HG03135 (cell line): ENCODE measurements around the gene SEMA5B.

Experiments
- ATAC-seq: cut with Tn5 transposase; IDR thresholded peaks from one replicate; pipeline ENCODE4 v1.9.1; 2021; ENCODE audit warnings: mild to moderate bottlenecking, moderate library complexity; ENCODE audit not compliant: unreplicated experiment

SEMA5B gene

DNA sequence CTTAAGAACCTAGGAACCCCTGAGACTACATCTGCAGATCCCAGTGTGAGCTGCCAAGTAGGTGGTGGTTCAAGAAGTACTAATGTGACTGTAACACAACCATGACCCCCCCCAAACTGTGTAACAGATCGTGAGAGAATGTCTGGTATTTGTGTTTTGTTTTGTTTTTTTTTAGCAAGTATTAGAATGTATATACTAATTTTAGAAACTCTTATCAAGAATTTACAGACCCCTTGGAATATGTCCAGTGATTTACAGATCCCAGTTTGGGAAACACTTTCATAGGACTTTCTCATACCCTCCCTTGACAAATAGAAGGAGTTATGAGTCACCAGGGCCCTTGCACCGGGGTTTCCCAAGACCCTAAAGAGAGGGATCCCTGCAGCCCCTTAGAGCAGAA is 79.8 kb downstream of the SEMA5B start:
- ATAC-seq: no peak

GRCh38 chr3:122947196-122947595 is 80.4 kb downstream of the SEMA5B start:
- no peak for ATAC-seq

- no peak for ATAC-seq
These were observed 81.4 kb downstream of the SEMA5B start for GRCh38 chr3:122946185-122946584.

DNA sequence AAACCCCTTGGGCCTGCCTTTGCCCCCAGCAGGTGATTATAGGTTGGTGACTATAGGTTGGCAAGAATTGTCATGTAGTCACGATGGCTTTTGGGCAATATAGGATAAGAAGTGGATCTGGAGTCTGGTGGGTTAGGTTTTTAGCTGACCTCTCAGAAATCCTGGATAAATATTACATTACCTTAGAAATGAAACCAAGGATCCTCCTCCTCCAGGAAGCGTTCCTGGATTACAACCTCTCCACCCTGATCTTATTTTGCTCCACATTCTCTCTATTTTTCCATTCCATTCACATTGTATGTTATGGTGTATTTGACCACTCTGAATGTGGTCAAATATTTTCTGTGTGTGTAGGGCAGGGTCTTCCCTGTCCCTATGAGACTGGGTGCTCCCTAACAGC is 82.3 kb downstream of the SEMA5B start:
- no peak for ATAC-seq

DNA sequence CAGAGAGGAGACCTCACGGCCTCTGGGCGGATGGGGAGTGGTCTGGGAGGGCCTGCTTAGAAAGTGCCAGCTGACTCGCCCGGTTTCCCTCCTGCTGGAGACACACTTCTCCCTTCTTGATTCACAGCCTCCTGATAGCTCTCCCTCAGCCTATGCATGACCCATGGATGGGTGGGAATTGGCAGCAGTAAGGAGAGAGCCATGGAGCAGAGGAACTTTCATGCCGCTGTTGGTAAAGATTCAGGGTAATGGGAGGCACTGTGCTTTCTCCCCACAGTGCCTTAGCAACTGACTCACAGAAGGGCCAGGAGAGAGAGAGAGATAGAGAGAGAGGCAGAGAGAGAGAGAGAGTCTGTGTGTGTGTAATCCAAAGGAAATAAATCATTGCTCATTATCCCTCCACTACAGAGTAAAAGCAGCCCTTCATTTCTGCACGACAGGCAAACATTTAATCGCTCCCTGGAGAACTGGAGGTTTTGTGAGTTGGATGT is 82.8 kb downstream of the SEMA5B start:
- no peak for ATAC-seq

- ATAC-seq: no peak
These were observed 83.8 kb downstream of the SEMA5B start for GRCh38 chr3:122943828-122944190.

GRCh38 chr3:122942937-122943827 is 84.4 kb downstream of the SEMA5B start:
- no peak for ATAC-seq

DNA sequence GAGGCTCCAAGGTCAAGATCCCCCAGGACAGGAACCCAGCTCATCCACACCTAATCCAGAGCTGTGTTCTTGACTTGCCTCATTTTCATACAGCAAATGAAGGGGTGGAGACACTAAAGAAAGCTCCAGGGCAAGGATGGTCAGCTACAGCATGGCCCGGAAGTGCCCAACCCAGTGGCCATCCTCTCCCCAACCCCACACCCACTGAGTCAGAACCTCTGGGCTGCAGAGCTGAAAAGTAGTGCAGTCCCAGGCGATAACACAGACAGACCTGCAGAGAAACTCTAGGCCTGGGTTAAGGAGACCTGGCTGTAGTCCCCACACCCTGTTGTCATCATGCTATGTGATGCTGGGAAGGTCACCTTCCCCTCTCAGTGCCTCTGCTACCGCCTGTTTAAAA is 85.3 kb downstream of the SEMA5B start:
- ATAC-seq: no peak

GRCh38 chr3:122941228-122942206 is 86.0 kb downstream of the SEMA5B start:
- no peak for ATAC-seq

DNA sequence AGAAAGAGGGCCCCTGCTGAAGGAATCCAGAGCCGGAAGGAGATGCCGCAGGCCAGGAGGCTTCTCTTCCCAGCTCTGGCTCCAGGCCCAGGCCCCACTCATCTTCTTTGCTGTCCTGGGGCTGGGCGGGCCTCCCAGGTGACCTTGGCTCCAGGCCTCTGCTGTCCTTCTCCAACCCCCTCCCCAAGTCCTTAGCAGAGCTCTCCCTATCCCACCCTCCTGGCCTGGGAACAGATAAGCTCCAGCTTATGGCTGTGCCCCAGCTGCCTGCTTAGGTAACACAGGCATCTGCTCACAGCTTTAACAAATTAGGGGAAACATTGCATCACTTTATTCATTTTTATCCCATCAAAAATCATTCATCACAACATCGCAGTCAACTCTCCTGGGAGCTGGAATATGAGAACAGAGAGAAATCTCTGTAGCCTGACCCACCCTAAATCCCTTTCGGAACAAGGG is 86.9 kb downstream of the SEMA5B start:
- ATAC-seq: no peak

DNA sequence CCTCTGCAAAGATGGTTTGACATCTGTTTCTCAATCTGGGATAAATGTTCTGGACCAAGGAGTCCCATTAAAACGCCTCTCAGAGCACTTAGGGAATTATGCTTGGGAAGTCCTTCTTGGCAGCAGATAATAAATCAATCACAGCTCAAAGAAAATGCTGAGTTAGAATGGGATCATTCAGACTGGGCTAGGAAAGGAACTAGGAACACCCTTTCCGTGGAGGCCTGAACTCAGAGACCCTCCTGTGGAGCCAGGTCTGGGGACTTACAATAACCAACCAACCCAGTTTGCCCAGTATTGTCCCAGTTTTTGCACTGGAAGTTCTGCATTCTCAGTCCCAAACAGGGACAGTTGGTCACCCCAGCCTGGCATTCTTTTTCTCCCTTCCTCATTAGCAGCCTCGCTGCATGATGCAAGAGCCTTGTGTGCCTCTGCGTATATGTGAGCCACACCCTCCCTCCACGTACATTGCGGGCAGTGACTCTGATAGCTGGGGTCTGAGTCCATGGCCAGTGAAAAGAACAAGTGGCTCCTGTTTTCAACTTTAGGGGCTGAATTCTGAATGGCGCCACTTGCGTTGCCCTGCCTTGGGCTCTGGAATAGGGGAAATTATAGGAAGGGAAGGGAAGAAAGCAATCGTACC is 88.7 kb downstream of the SEMA5B start:
- no peak for ATAC-seq

- no peak for ATAC-seq
These were observed 89.8 kb downstream of the SEMA5B start for GRCh38 chr3:122937745-122938144.

GRCh38 chr3:122936986-122937385 is 90.6 kb downstream of the SEMA5B start:
- ATAC-seq: no peak

- ATAC-seq: no peak
These were observed 91.2 kb downstream of the SEMA5B start for GRCh38 chr3:122936335-122936734.

- ATAC-seq: no peak
These were observed 93.3 kb downstream of the SEMA5B start for GRCh38 chr3:122934251-122934650.

DNA sequence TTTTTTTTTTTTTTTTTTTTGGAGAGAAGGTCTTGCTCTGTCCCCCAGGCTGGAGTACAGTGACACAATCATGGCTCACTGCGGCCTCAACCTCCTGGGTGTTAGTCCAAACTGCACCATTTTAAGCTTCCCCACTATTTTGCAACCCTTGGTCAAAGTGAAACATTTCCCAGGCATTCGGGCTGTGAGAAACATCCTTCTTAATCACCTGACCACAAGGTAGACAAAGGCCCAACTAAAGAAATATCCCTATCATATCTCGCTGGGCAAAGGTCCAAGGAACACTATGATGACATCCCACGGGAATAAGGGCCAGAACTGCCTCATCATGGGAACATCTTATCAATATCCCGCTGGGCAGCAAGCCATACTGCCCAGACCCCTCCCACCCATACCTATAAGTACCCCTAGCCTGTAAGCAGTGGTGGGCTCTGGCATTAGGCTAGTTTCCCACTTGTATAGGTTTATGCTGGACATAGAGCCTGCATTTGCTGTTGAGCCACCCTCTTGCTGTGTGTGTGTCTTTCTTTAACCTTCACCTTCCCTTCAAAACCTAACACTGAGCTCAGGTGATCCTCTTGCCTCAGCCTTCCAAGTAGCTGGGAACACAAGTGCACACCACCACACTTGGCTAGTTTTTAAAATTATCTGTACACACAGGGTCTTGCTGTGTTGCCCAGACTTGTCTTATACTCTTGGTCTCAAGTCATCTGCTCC is 95.2 kb downstream of the SEMA5B start:
- no peak for ATAC-seq

DNA sequence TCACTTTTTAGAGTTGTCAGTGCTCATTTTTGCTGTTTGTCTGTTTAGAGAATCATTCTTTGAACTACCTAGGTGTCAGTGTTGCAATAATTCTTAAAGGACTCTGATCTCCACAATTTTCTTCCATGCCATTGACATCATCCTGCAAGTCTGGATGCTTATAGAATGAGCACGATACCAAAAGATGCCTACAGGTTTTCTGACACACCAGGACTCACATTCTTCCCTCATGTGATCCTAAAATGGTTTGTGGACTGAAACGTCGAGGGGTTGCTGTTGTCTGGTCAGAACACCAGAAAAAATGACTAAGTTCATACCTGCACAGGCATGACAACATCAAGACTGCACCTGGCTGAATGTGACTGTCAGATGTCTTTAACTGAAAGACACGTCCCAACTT is 95.9 kb downstream of the SEMA5B start:
- ATAC-seq: no peak

DNA sequence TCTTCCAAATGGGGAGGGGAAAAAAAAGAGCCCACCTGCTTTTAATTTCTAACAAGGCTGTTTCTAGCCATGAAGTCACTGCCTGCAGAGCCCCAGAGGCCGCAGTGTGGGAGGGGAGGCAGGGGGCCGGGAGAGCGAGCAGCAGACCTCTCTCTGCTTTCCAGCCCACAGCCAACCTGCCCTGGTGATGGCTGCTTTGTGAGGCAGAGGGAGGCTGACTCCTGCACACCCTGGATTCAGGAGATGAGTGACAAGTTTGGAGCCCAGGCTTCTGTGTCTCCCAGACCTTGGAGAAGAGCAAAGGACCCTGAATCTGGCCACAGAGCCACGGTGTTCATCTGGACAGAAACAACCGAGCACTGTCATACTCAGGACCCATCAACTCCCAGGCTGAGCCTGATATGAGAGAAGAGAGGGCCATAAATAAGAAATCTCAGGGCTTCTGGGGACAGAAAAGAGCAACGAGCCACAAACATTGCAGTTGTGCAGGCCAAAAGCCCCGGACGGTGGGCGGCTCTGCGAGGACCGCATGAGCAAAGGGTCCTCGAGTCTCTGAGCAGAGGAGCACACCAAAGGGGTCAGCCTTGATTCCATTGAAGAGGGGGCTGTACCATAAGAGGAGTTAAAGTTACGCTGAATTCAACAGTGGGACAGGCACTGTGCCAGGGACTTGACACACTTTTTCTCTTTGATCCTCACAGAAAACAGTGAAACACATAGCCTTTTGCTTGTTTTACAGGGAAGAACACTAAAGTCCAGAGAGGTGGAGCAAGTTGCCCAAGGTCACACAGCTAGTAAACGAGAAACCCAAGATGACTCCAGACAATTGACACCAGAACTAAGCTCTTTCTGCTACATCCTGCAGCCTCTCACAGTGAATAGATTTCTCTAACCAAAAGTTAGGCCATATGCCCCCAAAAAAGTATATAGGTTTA is 97.2 kb downstream of the SEMA5B start:
- no peak for ATAC-seq
